ENCODE results near the gene APAF1.

APAF1 gene

DNA sequence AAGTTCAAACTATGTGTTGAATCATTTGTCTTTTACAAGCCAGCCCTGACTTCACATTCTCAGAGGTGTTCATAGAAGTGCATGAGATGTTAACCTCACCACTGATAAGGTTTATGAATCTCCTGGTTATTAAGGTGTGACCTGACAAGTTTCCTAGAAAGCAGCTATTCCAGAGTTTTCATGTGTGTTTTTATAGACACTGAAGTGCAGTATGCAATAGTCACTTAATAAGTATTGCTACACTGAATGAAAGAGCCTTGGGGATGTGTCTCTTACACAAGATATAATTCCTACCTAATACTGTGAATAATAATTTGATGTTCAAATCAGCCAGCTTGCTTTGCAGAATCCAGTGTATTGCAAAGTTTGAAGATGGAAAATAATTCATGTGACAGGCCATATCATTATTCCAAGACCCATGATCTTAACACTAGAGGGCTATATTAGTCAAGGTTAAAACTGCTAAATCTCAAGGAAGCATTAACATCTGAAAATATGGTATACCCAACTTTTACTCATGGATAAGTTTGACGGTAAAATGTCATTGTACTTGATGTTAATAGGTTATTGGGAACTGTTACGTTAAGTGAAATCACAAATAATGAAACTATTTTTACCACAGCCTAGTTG lies 38.6 kb upstream of the APAF1 start (continued):
- no peak for TF ChIP-seq SP2 (tag by site-specific recombination; IDR thresholded peaks at IDR 0.05)
- TF ChIP-seq, protein P1, sequence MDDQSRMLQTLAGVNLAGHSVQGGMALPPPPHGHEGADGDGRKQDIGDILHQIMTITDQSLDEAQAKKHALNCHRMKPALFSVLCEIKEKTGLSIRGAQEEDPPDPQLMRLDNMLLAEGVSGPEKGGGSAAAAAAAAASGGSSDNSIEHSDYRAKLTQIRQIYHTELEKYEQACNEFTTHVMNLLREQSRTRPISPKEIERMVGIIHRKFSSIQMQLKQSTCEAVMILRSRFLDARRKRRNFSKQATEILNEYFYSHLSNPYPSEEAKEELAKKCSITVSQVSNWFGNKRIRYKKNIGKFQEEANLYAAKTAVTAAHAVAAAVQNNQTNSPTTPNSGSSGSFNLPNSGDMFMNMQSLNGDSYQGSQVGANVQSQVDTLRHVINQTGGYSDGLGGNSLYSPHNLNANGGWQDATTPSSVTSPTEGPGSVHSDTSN (CRISPR knock-in tag; IDR thresholded peaks at IDR 0.05): no peak
- TF ChIP-seq OVOL3 (tag by site-specific recombination; IDR thresholded peaks at IDR 0.05): no peak
- no peak for TF ChIP-seq ZNF530 (tag by site-specific recombination; IDR thresholded peaks at IDR 0.05; ENCODE audit: low read depth)

DNA sequence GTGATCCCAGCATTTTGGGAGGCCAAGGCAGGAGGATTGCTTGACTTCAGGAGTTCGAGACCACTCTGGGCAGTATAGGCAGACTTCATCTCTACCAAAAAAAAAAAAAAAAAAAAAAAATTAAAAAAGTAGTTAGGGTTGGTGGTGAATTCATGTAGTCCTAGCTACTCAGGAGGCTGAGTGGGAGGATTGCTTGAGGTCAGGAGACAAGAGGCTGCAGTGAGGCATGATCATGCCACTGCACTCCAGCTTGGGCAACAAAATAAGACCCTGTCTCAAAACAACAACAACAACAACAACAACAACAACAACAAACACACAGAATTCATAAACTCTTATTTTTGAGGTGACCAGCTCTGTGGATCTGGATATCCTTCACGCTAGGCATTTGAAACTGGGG lies 34.5 kb upstream of the APAF1 start:
- H3K4me3 ChIP-seq (ENCODE audit: low read depth, low read length): no peak overlapping the region
- no peaks in the 10 kb centered on the region for H3K4me1 ChIP-seq (ENCODE audit: control insufficient read depth, insufficient read depth, low read length)
- H3K27ac ChIP-seq (ENCODE audit: extremely low read depth, low read depth, low read length): no peak overlapping the region
- no peak for TF ChIP-seq TCF7L2 (IDR thresholded peaks at IDR 0.05; ENCODE audit: borderline replicate concordance, low read depth, low read length)
- TF ChIP-seq ZNF174 (tag by site-specific recombination; IDR thresholded peaks at IDR 0.05): no peak
- no peak for TF ChIP-seq ZNF664 (tag by site-specific recombination; IDR thresholded peaks at IDR 0.05)
- no peak for TF ChIP-seq SP7 (tag by site-specific recombination; IDR thresholded peaks at IDR 0.05)
- no peak for TF ChIP-seq ZSCAN16 (tag by site-specific recombination; IDR thresholded peaks at IDR 0.05)
- TF ChIP-seq, protein P1 (CRISPR knock-in tag; IDR thresholded peaks at IDR 0.05): no peak
- TF ChIP-seq ZBTB21 (tag by site-specific recombination; IDR thresholded peaks at IDR 0.05): no peak
- no peak for TF ChIP-seq ZNF776 (tag by site-specific recombination; IDR thresholded peaks at IDR 0.05; ENCODE audit: borderline replicate concordance)
- ChIA-PET POLR2A (interaction anchor here (0.6 to 2.5 kb wide), 4 partner anchors 8 to 40 kb away, joined by 3 to 8 read pairs (median 4); partner anchors contain the start of genes IKBIP and SLC25A3), CTCF (interaction anchor here (0.7 to 1.2 kb wide), 2 partner anchors 18 to 43 kb away, joined by 3 to 5 read pairs; partner anchors contain the start of gene SLC25A3)
- H3K36me3 ChIP-seq (ENCODE audit: control insufficient read depth in 2 of 2, insufficient read depth in 1 of 2, low read length in 2 of 2): no peaks in the 10 kb centered on the region; a peak in 1 of 3 replicates
- H3K9me3 ChIP-seq (ENCODE audit: control insufficient read depth, insufficient read depth, low read depth, low read length): no peaks in the 10 kb centered on the region

DNA sequence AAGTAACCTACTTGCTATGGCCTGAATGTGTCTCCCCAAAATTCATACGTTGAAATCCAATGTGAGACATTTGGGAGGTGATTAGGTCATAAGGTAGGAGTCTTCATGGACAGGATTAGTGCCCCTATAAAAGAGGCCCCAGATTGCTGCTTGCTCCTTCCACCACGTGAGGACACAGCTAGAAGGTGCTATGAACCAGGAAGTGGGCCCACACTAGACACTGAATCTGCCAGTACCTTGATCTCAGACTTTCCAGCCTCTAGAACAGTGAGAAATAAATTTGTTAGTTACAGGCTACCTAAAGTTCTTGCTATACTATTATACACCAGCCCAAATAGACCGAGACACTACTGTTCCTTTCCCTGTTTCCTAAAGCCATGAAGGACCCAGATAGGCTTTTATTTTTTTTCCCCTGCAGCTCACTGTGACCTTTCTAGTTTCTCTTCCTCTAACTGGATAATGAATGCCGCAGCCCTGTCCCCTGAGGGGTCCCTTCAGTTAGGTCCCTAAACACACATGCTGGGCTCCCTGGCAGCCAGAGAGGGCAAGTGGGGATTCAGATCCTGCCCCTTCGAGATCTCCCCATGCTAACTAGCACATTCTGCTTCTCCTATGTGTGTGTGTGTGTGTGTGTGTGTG lies 32.3 kb upstream of the APAF1 start:
- CTCF ChIA-PET: interaction anchor here (1.0 kb wide), 1 partner anchor 46 kb away, joined by 4 read pairs; no protein-coding TSS in a partner anchor

DNA sequence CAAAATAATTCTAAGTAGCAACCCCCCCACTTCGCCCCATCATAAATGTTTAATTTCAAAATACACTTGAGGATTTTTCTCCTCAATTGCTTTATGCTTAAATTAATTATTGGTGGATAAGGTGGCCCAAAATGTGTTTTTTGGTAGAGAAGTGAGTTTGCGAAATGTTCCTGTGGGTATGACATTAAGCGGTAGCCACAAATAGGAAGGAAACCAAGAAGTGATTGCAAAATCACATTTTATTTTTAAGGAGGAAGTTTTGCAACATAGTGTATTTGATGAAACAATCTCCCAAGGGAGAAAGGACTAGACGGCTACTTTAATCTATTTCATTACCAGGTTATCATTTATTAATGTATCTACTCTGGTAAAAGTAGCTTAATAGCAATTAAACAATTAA lies 26.1 kb upstream of the APAF1 start:
- ChIA-PET POLR2A (interaction anchor here (0.5 kb wide), 1 partner anchor 9 kb away, joined by 3 read pairs; no protein-coding TSS in a partner anchor), CTCF (interaction anchor here (0.7 kb wide), 2 partner anchors 202 to 313 kb away, joined by 3 read pairs; no protein-coding TSS in a partner anchor)
- Histone ChIP-seq H3K4me3 (ENCODE audit: low read depth, low read length) (no peak overlapping the region), H3K4me1 (ENCODE audit: control insufficient read depth, insufficient read depth, low read length) (no peaks in the 10 kb centered on the region), H3K9me3 (ENCODE audit: control insufficient read depth, insufficient read depth, low read depth, low read length) (no peaks in the 10 kb centered on the region), H3K27ac (ENCODE audit: extremely low read depth, low read depth, low read length) (no peak overlapping the region), H3K36me3 (ENCODE audit: control insufficient read depth in 2 of 2, insufficient read depth in 1 of 2, low read length in 2 of 2) (no peaks in the 10 kb centered on the region)
- TF ChIP-seq KLF7 (tag by site-specific recombination; IDR thresholded peaks at IDR 0.05; ENCODE audit: borderline replicate concordance) (no peak), ZNF585B (tag by site-specific recombination; IDR thresholded peaks at IDR 0.05) (no peak), ZNF707 (tag by site-specific recombination; IDR thresholded peaks at IDR 0.05) (no peak), ZBTB20 (tag by site-specific recombination; IDR thresholded peaks at IDR 0.05) (no peak), ZNF354C (tag by site-specific recombination; IDR thresholded peaks at IDR 0.05; ENCODE audit: borderline replicate concordance, low read depth) (no peak), ZNF529 (tag by site-specific recombination; IDR thresholded peaks at IDR 0.05; ENCODE audit: insufficient replicate concordance) (no peak), ZNF202 (tag by site-specific recombination; IDR thresholded peaks at IDR 0.05; ENCODE audit: borderline replicate concordance) (no peak)
- TF ChIP-seq, protein P2, sequence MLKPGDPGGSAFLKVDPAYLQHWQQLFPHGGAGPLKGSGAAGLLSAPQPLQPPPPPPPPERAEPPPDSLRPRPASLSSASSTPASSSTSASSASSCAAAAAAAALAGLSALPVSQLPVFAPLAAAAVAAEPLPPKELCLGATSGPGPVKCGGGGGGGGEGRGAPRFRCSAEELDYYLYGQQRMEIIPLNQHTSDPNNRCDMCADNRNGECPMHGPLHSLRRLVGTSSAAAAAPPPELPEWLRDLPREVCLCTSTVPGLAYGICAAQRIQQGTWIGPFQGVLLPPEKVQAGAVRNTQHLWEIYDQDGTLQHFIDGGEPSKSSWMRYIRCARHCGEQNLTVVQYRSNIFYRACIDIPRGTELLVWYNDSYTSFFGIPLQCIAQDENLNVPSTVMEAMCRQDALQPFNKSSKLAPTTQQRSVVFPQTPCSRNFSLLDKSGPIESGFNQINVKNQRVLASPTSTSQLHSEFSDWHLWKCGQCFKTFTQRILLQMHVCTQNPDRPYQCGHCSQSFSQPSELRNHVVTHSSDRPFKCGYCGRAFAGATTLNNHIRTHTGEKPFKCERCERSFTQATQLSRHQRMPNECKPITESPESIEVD (tag by site-specific recombination; IDR thresholded peaks at IDR 0.05): no peak

More for the DNA sequence above, 32.3 kb upstream of the APAF1 start:
- H3K27ac ChIP-seq (ENCODE audit: extremely low read depth, low read depth, low read length): no peak overlapping the region
- H3K36me3 ChIP-seq (ENCODE audit: control insufficient read depth in 2 of 2, insufficient read depth in 1 of 2, low read length in 2 of 2): no peaks in the 10 kb centered on the region
- no peak overlapping the region for H3K4me3 ChIP-seq (ENCODE audit: low read depth, low read length)
- TF ChIP-seq ZBTB48 (tag by site-specific recombination; IDR thresholded peaks at IDR 0.05) (no peak), ZNF600 (tag by site-specific recombination; IDR thresholded peaks at IDR 0.05) (no peak)
- TF ChIP-seq, protein P3, sequence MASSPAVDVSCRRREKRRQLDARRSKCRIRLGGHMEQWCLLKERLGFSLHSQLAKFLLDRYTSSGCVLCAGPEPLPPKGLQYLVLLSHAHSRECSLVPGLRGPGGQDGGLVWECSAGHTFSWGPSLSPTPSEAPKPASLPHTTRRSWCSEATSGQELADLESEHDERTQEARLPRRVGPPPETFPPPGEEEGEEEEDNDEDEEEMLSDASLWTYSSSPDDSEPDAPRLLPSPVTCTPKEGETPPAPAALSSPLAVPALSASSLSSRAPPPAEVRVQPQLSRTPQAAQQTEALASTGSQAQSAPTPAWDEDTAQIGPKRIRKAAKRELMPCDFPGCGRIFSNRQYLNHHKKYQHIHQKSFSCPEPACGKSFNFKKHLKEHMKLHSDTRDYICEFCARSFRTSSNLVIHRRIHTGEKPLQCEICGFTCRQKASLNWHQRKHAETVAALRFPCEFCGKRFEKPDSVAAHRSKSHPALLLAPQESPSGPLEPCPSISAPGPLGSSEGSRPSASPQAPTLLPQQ (tag by site-specific recombination; IDR thresholded peaks at IDR 0.05): peak; percentile 38; the same call in 1 of the 2 replicates
- H3K9me3 ChIP-seq (ENCODE audit: control insufficient read depth, insufficient read depth, low read depth, low read length): no peaks in the 10 kb centered on the region
- H3K4me1 ChIP-seq (ENCODE audit: control insufficient read depth, insufficient read depth, low read length): no peaks in the 10 kb centered on the region
- POLR2A ChIA-PET: interaction anchor here (0.6 to 2.5 kb wide), 2 partner anchors 14 to 19 kb away, joined by 4 to 8 read pairs; partner anchors contain the start of gene SLC25A3
